UCSD-AML1 (cell line): ENCODE results near the gene C6orf118.

ENCODE experiments used
- DNase-seq: peaks from one replicate; lab custom pipeline; 2025; ENCODE audit not compliant: unreplicated experiment; lab: John Stamatoyannopoulos, UW

C6orf118 gene

DNA sequence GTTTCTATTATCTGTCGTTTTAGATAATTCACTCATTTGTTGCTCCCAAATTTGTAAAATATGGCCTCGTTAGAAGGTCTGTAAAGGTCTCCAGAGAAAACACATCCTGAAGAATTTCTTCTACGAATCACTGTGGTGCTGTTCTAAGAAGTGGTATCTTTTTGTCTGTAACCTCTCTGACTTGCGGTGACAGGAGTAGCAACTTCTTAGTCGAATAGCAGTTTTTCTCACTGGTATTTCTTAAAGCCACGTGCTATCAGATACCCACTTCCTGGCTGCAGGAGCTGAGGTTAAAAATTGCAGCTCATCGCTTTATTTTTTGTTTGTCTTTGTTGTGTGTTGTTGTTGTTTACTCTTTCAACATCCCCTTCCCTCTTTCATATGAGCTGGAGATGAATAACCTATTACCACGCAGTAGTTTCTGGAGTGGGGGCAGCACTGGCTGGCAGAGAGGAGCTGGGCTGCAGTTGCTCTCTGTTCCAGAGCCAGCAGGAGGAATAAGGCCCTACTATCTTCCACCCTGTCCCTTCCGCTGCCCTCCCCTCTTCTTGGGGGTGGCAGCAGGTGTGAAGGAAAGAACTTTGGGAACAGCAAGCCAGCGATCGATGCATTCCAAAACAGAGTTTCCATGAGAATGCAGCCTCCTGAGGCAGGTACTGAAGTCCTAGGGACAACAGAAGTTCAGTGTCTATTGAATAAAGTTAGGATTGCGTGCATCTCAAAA is 64.7 kb downstream of the C6orf118 start:
- DNase-seq, result no peak

DNA sequence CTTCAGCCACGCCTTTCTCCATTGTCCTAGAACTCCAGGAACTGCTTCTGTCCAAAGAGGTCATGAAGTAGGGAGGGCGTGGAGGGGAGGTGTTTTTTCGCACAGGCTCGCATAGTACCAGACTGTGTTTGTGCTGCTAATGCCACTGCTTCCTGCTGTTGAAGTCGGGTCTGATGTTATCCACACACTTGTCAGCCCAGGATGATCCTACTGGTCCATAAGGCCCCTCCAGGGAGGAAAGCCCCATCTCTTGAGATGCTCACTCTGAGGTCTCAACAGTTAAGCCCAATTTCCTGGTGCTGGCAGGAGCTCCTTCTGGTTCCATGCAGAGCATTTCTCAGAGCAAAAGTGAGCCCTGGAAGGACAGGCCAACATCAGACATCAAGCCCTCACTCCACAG is 65.6 kb downstream of the C6orf118 start:
- DNase-seq, result no peak

DNA sequence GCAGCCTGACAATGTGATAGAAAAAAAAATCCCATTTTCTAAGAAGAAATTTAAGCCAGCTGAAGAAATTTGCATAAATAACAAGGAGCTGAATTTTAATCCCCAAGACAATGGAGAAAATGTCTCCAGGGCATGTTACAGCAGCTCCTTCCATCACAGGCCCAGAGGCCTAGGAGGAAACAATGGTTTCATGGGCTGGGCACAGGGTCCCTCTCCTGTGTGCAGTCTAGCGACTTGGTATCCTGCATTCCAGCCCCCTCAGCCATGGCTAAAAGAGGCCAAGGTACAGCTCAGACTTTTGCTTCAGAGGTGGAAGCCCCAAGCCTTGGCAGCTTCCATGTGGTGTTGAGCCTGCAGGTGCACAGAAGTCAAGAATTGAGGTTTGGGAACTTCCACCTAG is 73.1 kb downstream of the C6orf118 start:
- DNase-seq, result no peak

DNA sequence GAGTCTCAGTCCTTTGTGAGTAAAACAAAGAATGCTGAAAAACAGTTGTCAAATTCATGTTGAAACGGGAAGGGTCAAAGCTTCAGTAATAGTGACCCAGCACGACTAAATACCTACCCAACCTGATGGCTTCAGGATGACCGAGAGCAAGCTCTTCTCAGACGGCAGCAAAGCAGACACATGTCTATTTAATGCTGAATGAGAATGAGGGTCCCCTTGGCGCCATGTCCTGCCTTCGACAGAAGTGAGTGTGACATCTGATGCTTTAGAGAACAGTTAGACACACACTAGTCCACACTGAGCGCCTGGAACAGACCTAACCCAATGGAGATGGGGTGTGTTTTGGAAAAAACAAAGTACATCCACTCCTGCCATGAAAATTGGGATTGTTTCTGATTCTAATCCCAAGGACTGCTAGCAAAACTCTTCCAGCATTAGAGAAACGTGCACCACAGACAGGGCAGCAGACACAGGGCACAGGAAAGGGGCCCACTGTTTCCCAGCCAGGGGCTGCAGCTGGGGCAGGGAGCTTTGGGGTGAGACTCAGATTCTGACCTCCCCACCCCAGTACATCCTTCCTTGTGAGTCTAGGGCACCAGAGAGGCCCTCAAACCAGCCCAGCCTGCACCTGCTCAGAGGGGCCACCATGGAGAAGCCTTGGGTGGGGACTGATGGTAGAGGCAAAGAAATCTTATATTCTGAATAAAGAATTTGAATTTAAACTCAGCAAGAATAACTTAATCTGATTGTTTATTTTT is 76.5 kb downstream of the C6orf118 start:
- no peak for DNase-seq

DNA sequence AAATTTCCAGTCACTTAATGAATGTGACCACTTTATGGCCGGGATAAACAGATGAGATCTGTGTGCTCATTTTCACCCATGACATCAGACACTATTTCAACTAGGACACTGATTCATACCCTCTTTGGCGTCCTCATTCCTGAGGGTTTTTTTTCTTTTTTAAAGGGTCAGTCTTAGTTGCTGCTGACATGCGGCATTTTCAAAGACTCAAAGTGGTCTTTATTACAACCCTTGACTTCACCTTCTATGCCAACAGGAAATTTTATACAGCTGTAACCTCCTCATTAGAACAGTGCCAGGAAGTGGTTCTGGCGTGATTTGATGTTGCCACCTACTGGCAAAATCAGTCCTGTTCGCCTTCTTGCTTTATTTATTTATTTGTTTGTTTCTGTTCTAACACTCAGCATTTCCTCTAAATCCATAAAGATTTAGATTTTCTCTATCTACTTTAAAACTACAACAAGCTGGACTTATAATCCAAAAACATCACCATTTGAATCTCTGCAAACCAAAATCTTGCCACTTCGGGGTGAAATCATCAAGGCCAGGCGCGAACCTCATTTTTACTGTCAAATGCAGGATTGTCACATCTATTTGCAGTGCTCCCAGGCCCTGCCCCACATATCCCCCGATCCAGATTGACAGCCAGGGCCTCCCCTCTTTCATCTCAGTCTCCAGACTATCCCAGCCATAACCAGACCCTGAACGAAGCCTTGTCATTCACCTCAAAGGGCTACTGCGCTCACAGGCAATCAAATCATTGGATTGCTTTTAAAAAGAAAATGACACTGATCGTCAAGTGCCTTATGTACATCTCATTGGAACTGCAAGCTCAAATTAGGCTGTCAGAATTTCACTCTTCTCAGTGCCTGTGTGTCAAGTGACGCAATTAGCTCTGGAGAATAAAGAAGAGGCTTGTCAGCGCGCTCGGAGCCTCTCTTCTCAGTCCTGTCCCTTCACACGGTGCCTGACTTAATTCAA is 77.5 kb downstream of the C6orf118 start:
- DNase-seq, result no peak

DNA sequence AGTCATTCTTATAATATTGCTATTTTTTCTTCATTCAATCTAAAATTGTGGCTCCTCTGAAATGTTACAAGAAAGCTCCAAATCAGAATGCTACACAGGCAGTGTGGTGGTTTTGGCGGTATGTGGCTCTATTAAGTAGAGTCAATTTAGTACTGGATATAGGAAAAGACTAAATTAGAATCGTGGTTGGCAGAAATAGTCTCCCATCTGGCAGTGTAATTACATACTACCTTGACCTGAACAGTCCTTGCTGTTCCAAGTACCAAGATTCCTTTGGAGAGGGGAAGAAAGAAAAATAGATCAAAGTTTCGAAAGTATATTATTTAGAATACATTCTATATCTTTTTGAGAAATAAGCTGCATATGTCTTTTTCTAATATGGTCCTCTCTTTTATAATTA is 78.2 kb downstream of the C6orf118 start:
- DNase-seq, result no peak
